GM21717 (cell line): Measurements from ENCODE around the gene KIAA1614.

Experiments
- ATAC-seq: cut with Tn5 transposase; IDR thresholded peaks from one replicate; pipeline ENCODE4 v1.9.1; 2021; ENCODE audit warnings: mild to moderate bottlenecking, moderate library complexity; ENCODE audit not compliant: unreplicated experiment

KIAA1614 gene

GRCh38 chr1:180941518-180942275 is 29.0 kb downstream of the KIAA1614 start:
- no peak for ATAC-seq

GRCh38 chr1:180945151-180945550 is 32.5 kb downstream of the KIAA1614 start:
- ATAC-seq, result no peak

- ATAC-seq, result no peak
Observed at GRCh38 chr1:180945551-180945950, 32.9 kb downstream of the KIAA1614 start.

DNA sequence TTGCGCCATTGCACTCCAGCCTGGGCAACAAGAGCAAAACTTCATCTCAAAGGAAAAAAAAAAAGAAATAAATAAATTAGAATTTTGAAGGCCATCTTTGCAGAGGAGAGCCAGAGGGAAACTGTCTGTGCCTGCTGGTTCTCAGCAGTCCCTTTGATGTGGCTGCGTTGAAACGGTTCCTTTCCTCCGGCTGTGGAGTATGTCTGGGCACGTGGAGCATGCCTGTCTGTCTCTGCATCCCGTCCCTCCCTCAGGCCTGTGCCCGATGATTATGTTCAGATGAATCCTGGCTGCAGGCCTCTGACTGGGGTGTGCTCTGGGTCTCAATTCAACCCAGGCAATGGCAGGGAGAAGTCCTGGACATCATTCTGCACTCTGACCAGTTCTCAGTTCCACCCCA is 33.4 kb downstream of the KIAA1614 start:
- ATAC-seq, result no peak

DNA sequence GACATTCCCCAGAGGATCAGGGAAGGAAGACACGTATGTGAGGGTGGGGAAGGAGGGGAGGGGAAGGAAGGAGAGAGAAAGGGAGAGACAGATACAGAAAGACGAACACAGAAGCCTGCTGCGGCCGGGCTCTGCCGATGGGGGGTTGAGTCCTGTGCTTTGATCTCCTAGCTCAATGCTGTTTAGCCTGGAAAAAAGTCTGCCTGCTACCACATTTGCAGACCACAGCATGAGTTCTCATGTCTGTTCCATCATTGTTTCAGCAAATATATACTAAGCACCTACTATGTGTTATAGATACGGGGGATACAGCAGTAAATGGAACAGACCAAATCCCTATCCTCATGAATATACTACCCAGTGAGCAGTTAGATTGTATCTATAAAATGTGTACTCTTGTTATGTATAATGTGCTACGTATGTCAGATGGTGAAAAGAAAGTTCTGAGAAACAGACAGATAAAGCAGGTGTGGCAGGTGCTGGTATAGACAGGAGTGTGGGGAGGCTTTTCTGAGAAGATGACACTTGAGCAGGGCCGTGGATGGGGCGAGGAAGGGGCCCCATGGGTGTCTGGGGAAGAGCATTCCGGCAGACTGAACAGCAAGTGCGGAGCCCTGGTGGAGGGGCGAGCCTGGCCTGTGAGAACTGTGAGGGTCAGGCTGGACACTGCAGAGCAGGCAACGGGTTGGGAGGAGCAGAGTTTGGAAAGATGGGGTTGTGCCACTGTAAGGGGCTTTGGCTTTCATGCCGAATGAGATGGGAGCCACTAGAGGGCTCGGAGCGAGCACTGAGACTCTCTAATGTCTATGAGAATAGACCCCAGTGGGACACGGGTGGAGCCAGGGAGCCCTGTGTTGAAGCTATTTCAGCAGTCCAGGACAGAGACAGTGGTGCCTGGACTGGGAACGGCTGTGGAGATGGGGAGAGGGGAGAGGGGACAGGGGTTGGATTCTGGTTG is 34.1 kb downstream of the KIAA1614 start:
- ATAC-seq, result no peak

GRCh38 chr1:180947499-180947885 is 34.8 kb downstream of the KIAA1614 start:
- ATAC-seq, result no peak

DNA sequence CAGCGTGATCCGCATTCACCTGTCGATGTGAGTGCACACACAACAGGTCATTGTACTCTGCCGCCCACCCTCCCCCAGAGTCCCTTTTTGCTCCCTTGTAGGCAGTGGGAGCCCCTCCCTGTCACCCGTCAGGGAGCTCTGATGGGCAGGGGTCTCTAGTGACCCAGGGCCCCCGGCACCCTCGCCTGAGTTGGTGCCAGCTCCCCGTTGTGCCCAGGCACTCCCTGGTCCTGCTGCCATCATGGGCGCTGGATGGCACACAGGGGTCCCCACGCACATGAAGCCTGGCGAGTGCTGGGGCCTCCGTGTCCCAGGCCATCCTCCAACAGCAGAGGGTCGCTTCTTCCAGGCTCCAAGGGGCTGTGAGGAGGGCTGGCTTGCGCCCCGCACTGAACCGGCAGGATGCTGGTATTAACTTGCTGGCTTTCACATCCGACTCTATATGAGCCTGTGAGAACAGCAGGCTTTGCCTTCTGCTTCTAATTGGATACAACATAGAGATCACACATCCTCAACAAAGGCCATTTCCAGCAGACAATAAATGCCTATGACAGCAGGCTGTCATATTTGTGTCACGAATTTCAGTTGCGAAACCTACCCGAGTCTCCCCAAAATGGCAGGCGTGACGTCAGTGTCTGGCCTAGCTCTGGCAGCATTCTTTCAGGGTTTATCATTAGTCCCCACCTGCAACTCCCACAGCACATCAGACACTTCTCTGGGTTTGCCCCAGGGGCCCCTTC is 35.4 kb downstream of the KIAA1614 start:
- ATAC-seq, result no peak

GRCh38 chr1:180948641-180949615 is 36.2 kb downstream of the KIAA1614 start:
- ATAC-seq, result no peak

DNA sequence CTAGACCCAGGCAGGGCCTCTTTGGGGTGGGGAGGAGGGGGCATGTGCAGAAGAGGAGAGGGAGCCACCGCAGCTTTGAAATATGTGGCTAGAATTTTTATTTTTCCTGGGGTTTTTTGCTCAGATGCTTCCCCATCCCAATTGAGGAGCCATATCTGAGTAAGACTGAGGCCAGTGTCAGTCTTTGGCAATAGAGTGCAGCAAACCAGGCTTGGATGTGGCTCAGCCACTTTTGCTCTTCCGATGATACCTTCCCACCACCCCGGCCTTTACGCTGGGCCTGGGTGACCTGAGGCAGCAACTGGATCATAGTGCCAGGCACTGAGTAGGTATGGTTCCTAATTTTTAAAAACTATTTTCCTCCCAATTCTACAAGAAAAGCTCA is 36.9 kb downstream of the KIAA1614 start:
- ATAC-seq, result no peak

DNA sequence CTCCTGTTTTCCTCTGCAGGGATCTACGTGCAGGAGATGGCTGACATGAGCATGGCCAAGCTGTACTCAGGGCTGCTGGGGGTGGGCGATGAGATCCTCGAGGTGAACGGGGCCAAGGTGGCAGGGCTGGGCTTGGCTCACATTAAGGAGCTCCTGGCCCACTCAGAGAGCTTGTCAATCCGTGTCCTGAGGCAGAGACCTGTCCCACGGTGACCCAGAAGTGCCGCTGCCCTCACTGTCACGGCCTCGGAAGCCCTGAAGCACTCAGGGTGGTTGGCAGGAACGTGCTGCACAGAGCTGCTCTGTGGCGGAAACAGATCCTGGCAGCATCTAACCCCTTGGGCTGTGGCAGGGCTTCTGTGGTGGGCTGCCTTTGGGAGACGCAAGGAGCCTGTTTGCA is 37.6 kb downstream of the KIAA1614 start:
- no peak for ATAC-seq

DNA sequence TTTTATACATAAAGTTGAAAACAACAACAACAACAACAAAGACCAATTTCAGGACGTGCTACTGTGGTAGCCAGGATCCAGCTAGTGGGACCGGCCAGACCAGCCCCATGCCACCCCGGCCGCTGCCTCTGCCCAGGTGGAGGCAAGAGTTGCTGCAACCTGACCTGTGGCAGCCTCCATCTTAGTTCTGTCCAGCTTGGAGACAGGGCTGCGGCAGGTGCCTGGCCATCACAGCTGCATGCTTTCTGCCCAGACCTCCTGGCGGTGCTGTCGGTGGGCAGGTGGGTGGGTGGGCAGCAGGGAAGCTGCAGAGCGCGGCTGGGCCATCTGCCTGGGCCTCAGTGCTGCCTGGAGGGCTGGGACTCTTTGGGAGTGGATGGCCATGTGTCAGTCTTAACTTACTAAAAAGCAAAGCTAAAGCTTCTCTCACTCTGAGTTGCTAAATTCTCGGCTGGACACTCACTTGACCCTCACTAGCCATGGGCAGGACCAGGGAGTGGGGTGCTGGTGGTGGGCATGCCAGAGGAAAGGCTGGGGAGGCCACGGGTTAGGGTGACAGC is 38.6 kb downstream of the KIAA1614 start:
- ATAC-seq, result no peak

- ATAC-seq, result no peak
Observed at GRCh38 chr1:180951836-180952656, 39.3 kb downstream of the KIAA1614 start.

- ATAC-seq, result no peak
Observed at GRCh38 chr1:180952657-180953013, 39.9 kb downstream of the KIAA1614 start.

DNA sequence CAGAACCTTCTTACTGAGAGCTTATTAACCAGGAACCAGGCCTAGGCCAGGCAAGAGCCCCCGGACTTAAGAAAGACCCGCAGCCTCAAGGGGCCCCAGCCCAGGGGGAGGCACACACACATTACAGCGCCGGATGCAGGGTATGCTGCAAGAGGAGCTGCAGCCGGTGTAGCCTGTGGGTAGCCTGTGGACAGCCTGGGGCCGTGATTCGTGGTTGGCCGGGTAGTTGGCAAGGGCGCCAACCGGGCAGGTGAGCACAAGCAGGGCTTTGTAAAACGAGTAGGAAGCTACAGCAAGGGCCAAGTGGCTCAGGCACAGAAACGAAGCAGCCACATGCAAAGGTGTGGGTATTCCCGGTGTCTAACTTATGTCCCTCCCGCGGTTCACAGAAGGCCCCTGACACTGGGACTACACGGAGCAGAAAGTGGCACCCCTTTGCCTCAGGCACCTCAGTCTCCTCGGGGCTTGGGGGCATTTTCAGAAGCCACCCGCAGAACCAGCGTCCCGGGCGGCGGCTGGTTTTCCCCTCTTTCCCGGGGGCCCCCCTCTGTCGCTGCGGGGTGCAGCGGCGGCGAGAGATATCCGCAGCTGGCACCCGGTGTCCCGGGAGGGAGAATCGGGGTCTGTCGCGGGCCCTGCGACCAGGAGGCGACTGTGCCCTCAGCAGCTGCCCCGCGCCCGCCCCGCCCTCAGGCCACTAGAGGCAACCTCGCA is 40.8 kb downstream of the KIAA1614 start:
- ATAC-seq, result peak; percentile 17

- ATAC-seq, result peak; percentile 49
Observed at GRCh38 chr1:180954005-180954800, 41.5 kb downstream of the KIAA1614 start.

DNA sequence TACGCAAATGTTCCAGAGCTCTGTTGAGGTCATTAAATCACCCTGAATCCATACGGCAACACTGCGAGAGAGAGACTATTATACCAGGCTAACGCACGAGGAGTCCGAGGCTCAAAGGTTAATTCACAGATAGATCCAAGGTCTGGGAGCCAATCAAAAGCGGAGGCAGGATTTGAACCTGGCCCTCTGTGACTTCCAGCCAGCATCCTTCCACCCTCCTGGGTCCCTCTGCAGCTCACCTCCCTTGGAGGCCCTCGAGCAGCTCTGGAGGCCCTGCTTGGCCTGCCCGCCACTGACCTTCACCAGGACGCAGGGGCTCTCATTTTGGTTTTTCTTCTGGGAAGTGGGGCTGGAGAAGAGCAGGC is 42.1 kb downstream of the KIAA1614 start:
- ATAC-seq, result no peak

DNA sequence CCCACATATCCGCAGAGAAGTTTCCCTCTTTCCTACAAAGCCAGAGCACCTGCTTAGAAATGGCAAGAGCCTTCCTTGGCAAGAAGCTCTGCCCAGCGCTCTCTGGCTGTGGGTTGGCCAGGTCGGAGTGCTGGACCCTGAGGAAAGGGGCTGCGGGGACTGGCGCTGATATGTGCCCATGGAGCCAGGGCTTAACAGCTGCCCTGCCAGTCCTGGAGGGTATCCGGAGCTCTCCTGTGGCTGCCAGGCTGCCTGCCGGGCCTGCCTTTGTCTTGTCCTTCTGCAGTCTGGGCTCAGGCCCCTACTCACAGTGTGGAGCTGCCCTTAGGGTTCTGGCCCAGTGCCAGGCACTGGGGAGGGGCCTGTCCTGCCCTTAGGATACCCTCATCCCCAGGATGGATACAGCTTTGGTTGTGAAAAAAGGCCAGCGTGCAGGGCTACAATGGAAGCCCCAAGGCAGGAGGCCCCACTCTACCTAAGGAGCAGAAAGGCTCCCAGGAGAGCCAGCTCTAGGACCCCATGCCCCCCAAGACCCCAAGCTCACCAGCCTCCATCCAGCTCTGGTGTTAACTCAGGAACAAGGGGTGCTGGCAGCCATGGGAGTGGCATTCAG is 43.4 kb downstream of the KIAA1614 start:
- no peak for ATAC-seq
